Measurements from ENCODE around the gene UQCC5.

GRCh38 chr3:52524752-52525679 is 11.4 kb upstream of the UQCC5 start:
- no peak for TF ChIP-seq POLR2A (IDR thresholded peaks at IDR 0.05; ENCODE audit: low read depth, low read length)
- TF ChIP-seq POLR2AphosphoS5 (IDR thresholded peaks at IDR 0.05; ENCODE audit: low read depth, low read length): no peak
- TF ChIP-seq TAF1 (IDR thresholded peaks at IDR 0.05; ENCODE audit: borderline replicate concordance, low read depth, low read length): no peak
